Activated gamma-delta T cell (primary cell): ENCODE measurements around the gene ADAM19.

Experiments used
- DNase-seq: peaks from one replicate; lab custom pipeline; 2025; lab: John Stamatoyannopoulos, UW
- total RNA-seq, 2 donors: gene quantifications; one replicate each; lab custom pipeline; 2026; lab: John Stamatoyannopoulos, UW

ADAM19 gene, protein sequence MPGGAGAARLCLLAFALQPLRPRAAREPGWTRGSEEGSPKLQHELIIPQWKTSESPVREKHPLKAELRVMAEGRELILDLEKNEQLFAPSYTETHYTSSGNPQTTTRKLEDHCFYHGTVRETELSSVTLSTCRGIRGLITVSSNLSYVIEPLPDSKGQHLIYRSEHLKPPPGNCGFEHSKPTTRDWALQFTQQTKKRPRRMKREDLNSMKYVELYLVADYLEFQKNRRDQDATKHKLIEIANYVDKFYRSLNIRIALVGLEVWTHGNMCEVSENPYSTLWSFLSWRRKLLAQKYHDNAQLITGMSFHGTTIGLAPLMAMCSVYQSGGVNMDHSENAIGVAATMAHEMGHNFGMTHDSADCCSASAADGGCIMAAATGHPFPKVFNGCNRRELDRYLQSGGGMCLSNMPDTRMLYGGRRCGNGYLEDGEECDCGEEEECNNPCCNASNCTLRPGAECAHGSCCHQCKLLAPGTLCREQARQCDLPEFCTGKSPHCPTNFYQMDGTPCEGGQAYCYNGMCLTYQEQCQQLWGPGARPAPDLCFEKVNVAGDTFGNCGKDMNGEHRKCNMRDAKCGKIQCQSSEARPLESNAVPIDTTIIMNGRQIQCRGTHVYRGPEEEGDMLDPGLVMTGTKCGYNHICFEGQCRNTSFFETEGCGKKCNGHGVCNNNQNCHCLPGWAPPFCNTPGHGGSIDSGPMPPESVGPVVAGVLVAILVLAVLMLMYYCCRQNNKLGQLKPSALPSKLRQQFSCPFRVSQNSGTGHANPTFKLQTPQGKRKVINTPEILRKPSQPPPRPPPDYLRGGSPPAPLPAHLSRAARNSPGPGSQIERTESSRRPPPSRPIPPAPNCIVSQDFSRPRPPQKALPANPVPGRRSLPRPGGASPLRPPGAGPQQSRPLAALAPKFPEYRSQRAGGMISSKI
- total RNA-seq = 51.9 to 112 reads per million in 2 donors

DNA sequence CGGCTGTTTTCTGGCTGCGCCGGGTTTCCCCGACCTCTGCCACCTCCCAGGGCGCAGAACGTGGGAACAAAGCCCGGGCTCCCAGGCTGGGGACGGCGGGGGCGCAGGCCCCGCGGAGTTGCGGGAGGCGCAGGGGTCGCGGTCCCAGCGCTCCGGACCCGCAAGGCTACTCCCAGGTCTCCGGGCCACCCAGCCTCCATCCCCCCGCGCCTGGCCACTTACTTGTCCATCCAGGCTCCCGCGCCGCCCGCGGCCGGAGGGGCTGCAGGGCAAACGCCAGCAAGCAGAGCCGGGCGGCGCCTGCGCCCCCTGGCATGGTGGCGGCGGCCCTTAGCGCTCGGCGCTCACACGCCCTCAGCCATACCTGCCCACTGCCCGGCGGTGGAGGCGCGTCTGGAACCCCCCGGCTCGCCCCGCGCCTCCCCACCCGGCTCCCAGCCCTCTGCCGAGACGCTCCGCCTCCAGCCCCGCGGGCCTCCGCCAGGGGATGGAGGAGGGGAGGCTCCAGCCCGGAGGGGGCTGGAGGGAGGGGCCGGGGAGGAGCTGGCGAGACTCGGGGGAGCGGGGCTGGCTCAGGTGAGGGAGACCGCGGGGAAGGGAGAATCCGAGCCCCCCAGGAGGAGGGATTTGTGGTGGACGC lies at the start of gene ADAM19:
Gene ADAM19 (minus strand): TSS at position 395 of the 640 bp plus-strand sequence. CDS start 79 bp downstream, at position 316.
- DNase-seq = peak; percentile 29

DNA sequence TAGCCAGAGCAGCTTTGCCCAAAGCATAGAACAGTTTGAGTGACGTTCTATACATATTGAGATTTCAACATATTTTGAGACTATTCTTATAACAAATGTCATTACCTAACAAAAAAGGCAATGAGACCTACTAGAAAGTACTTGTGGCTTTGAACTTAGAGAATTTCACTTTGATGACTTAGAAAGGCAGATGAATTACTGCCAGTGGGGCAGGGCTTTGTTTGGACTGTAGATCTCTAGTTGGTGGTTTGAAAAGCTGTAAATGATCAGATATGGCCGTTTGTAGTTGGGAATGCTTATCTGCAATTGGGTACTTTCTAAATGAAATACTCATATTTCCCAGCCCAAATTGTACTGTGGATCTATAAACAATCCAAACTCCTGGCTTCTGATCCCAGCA lies 48.6 kb upstream of the ADAM19 start:
- DNase-seq = no peak

DNA sequence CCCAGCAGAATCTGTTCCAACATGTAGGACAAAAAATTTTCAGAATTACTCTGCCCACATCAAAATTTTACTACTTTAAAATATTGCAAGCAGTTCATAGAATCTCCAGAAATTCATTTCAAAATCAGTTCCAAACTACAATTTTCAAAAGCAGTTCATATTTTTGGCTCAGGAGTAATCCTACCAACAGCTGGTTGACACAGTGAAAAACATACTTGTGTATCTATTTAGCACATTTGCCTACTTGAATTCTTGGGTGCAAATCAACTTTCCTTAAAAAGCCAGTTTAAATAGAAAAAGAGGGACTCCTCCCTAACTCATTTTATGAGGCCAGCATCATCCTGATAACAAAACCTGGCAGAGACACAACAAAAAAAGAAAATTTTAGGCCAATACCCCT lies 45.2 kb upstream of the ADAM19 start:
- no peak for DNase-seq

DNA sequence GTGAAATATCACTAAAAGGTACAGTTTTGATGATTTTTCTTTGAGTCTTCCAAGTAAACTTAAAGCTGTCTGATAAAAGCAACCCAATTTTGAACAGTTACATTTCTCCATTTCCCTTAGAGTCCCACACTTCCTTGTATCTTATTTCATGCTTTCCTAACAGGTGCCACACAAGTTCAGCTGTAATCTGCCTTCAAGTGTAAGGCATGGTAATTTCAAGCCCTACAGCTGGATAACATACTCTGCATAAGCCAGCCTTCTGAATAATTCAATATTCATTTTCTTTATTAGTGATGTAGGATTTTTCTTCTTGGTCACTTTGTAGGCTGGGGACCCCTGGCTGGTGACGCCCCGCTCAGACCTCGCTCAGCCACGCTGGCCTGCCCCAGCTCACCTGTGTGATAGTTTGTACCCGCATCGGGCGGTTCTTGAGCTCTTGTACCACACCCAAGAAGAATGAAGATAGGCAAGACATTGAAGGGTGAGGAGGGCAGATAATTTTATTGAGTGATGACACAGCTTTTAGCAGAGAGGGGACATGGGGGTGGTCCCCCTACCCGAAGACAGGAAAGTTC lies 42.7 kb upstream of the ADAM19 start:
- DNase-seq = no peak

DNA sequence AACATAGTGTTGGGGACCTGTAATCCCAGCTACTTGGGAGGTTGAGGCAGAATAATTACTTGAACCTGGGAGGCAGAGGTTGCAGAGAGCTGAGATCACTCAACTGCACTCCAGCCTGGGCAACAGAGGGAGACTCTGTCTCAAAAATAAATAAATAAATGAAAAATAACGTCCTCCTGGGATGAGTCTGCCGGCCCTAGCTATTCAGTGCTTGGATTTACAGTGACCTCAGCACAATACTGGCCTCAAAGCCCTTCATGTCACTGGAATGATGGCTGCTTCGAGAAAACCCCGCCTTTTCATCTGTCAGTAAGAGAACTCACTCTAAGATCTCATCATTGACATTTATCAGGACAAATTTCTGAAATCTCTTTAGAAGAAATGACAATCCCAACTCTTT lies 41.2 kb upstream of the ADAM19 start:
- no peak for DNase-seq

DNA sequence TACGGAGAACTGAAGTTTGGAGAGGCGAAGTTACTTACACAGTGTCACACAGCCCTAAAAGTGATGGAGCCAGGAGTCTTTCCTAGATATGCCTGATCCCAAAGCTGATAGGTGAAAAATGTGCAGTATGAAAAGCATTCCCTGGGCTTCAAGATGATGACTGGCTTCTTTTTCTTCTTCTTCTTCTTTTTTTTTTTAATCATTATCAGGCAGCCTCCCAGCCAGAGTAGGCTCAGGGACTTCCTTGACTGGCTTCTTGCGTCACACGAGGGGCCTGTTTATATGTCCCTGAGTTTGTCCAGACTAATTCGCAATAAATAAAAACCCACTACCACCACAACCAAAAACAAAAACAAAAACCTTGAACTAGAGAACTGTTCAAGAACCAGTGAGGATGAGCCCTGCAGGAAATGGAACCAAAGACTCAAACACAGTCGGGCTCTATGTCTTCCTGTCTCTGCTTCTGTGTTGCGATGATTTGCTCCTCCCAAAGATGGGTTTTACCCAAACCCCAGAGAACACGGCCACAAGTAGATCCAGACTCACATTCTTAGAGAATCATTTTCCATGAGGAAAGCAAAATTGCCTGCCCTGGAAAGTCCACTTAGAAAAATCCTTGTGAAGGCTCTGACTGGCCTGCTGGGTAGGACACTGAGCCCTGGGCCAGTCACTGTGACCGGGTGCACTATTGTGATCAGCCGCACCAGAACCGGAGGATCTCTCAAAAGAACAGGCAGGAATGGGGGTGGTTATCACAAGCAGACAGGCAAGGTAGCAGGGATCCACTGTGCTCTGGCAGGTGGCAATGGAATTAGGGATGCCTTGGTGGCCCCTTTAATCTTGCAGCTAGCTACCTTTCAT lies 38.0 kb upstream of the ADAM19 start:
- no peak for DNase-seq

DNA sequence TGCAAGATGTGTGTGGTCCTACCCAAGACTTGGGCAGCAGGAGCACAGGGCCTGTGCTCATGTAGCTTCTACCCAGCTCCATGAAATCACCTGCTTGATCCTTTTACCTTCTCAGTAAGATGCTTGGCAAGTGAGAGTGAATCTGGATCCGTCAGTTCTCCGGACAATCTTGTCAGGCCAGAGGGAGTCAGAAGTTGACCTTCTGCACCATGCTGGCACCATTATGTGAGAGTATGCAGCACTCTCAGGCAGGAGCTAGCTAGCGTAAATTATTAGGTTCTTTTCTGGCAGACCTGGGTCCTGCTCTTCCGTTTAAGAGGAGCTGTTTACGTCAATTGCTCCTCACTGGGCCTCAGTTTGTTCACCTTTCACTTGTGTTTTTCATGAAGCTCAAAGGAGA lies 37.0 kb upstream of the ADAM19 start:
- no peak for DNase-seq

DNA sequence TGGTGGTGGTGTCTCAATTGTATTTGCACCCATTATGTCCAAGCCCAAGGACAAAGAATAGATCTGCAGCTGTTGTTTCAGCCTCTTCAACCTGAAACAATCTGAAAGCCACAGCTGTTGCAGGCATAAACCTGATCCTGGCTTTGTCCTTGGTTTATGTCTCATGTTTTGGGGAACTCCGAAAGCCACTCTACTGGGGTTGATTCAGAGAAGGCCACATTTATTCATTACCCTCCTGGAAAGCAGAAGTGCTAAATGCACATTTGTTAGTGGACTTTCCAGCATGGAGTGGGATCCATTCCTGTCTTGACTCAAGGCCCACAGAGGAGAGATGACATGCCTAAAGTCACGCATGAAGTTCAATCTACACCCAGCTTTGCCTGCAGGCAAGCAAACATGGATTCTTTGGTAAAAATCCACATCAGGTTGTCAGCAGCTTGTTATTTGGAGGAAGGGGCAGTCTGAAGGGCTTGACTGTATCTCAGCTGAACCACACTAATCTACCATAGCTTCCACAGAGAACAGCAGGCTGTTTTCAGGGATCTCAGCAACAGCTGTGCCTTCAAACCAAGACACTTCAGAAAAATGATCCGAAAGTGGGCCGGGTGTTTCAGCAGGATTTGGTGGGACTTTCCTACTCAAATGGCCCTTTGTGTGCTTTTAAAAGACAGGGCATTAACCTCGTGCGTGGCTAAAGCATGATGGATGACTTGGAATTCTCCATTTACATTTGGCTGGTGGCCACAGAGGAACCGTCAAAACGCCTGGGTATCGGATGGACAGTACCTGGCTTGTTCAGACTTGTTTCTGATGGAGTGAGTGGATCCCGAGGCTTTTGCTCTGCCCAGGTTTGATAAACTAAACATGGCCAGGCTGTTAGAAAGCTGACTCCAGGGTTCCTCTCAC lies 36.2 kb upstream of the ADAM19 start:
- no peak for DNase-seq

DNA sequence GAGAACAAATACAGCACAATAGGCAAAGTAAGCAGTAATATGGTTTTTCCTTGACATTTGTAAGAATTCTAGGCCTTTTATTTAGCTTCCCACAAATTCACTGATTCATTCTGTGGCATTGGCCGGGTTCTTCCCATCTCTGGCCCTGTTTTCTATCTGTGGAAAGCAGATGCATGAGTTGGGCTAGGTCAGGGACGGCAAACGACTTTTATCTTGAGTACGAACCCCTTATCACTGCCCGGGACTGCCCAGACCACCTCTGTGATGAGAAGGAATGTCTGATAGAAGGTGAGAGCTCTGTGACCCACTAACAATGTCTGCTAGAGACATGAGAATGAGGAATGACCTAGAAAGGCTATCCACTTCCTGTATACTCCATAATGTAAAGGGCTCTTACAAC lies 35.4 kb upstream of the ADAM19 start:
- no peak for DNase-seq

DNA sequence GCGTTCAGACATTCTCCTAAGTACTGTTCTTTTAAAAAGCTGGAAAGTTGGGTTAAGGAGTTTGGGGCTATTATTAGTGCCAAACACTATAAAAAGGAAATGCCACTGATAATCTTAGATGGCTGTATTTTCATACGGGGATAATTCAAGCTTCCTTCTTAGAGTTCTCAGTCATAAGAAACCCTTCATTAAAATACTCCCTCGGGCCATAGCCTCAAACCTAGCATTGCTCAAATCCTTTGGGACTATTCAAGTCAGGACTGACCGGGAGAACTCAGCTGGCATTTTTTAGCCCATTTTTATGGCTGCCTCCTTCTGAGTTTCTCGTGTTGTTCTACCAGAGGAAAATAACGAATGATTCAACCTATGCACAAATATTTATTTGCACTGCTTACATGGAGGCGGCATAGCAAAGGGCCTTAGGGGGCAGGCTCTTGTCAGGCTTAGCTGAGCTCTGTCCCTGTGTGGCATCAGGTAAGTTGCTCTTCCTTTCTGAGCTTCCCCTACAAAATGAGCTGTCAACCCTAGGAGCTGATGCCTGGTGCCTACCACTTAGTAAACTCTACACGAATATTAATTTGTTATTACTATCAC lies 33.5 kb upstream of the ADAM19 start:
- DNase-seq = no peak

DNA sequence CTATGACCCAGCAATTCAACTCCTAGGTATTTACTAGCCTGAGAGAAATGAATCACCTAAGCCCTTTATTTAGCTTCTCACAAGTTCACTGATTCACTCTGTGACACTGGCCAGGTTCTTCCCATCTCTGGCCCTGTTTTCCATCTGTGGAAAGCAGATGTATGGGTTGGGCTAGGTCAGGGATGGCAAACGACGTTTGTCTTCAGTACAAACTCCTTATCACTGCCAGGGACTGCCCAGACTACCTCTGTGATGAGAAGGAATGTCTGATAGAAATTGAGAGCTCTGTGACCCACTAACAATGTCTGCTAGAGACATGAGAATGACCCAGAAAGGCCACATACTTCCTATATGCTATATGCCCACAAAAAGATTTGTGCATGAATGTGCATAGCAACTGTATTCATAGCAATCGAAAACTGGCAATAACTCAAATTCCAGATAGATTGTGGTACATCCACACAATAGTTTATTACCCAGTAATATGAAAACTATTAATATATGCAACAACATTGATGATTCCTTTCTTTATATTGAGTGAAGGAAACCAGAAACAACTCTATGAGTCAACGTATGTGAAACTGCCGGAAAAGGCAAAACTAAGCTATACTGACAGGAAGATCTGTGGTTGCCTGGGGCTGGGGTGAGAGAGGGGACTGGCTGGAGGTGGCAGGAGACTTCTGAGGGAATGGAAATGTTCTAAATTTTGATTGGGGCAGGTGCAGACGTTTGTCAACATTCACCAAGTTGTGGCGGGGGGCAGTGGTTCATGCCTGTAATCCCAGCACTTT lies 32.0 kb upstream of the ADAM19 start:
- no peak for DNase-seq

DNA sequence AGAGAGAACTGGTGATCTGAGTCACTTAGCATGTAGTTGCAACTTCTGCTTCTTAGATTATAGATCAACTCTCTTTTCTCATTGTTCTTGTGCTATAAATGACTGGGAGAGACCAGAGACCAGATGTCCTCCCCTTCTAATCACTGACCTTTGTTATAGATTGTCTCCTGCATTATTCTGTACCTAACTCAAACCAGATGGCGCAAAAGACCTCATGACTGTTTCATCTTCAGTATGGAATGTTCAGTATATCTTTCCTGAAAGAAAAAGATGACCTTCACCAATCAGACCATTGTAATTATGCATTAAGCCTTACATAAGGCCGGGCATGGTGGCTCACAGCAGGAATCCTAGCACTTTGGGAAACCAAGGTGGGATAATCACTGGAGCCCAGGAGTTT lies 30.5 kb upstream of the ADAM19 start:
- no peak for DNase-seq

DNA sequence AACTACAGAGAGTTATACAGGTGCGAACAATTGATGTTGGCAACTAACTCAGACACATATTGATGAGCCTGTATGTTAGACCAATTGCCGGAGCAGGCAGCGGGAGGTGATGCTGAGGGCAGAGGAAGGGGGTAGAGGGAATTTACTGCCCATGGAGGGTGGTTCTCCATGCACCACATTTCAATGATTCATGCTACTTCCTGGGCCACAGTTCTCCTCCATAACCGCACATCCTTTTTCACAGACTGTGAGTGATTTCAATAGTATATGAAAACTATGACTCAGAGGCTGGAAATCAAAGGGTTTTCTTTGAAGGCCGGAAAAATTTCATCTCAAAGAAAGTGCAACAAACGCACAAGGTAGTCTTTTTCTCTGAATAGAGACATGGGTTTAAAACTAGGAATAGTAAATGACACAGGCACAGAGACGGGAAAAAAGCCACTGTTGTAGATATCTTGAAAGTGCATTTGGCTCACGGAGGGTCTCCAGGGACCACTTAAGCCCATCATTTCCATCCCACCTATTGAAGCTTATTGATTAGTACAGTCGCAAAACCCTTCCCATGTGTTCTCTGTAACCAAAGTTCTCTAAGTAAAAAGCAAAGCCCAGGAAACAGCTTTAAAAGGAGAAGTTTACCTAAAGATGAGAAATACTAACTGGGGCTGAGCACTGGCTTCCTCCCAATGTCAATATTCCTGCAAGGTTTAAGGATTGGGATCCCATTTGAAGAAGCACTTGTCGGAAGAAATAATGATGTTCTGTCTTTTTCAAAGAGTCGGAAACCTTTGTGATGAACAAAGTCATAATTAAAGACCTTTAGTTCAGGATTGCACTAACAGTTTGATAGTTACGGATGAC lies 28.0 kb upstream of the ADAM19 start:
- DNase-seq = no peak

DNA sequence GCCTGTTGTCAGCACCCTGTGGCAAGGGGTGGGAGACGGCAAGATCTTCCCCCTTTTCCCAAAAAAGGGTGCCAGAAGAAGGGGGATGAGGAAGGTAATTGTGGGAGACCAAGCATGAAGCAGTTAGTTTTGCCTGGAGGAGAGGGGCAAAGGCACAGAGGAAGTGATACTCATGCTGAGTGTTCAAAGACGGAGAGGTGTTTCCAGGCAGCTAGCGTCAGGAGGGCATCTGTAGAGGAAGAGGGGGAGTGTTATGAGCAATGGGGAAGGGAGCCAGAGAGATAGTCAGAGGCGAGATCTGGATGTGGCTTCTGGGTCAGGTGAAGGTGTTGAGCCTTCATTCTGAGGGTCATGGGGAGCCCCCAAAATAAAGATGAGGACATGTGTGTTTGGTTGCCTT lies 26.9 kb upstream of the ADAM19 start:
- no peak for DNase-seq

DNA sequence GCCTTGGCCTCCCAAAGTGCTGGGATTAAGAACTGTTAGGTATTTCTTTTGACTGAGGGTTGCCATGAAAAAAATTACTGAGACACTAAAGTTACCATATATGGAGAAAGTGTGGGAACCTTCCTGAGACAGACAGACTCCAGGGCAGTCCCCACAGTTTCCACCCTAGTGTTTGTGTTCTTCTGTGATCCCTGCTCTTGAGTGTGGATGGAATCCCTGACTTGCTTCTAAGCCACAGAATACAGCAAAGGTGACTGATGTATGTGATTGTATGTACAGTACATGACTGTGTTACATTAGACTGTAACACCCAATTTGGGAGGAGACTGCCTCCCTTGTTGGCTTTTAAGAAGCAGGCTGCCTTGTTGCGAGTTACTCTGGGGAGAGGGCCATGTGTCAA lies 24.7 kb upstream of the ADAM19 start:
- no peak for DNase-seq

DNA sequence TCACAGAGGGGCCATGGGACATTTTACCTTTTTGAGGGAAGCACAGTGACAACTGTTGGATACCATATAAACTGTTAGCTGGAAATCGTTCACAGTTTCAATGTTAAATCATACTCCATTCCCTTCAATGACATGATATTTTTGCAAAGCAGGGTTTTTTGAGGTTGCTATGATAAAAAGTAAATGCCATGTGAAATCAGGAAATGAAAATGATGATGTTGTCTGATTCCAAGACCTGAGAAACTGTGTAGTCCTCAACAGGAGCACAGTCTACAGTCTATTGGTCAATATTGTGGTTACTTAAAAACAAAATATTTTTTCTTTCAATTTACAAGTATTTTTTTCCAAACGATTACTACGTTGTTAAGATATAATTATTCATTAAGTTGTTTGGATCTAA lies 24.0 kb upstream of the ADAM19 start:
- no peak for DNase-seq

DNA sequence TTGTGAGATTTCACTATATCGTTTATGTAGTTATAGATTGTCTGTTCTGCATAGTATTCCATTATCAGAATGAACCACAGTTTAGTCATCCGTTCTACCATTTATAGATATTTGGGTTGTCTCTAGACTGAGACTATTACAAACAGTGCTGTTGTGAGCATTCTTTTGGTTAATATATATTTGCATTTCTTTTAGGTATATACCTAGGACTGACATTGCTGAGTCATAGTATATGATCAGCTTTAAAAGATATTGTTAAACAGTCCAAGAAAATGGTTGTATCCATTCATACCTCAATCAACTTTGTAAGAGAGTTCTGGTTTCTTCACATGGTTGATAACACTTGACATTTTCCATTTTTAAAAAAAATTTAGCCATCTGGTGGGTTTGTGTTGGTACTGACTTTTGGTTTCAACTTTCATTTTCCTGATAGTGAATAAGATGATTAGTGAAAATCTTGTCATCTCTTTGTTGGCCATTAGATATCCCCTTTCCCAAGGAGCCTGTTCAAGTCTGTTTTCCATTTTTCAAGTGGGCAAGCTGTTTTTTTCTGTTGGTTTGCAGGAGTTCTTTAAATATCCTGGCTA lies 22.9 kb upstream of the ADAM19 start:
- no peak for DNase-seq
